H9 (cell line): ENCODE data around the gene SP100. TPM values are rescaled to one million over a fixed set of nuclear protein-coding genes. Genes with fewer than 3 reads are reported as not detected.

Experiments
- DNase-seq: peaks from one replicate; pipeline ENCODE4 v3.0.0-alpha.2; 2017
- H2AFZ ChIP-seq: one replicate; pipeline ENCODE4 v1.6.1; 2013; ENCODE audit warnings: mild to moderate bottlenecking, low read length, control low read depth, moderate library complexity
- H2AK5ac ChIP-seq: 2 replicates; pipeline ENCODE4 v1.6.1; 2013; ENCODE audit warnings: low read length, control low read depth, mixed read lengths; ENCODE audit not compliant: insufficient read length
- H2BK120ac ChIP-seq: one replicate; pipeline ENCODE4 v1.6.1; 2013; ENCODE audit warnings: low read depth, mild to moderate bottlenecking, low read length, control low read depth, inconsistent platforms; ENCODE audit not compliant: poor library complexity, severe bottlenecking
- H2BK12ac ChIP-seq: 2 replicates; pipeline ENCODE4 v1.6.1; 2013; ENCODE audit warnings: low read length, control low read depth, mixed read lengths, low read depth; ENCODE audit not compliant: insufficient read length
- H2BK15ac ChIP-seq: 2 replicates; pipeline ENCODE4 v1.6.1; 2013; ENCODE audit warnings: low read depth, low read length, control low read depth
- H2BK20ac ChIP-seq: one replicate; pipeline ENCODE4 v1.6.1; 2013; ENCODE audit warnings: low read depth, mild to moderate bottlenecking, low read length, control low read depth, inconsistent platforms; ENCODE audit not compliant: poor library complexity, severe bottlenecking
- H2BK5ac ChIP-seq: 2 replicates; pipeline ENCODE4 v1.6.1; 2013; ENCODE audit warnings: low read length, control low read depth, mixed read lengths; ENCODE audit not compliant: insufficient read length
- H3K14ac ChIP-seq: 2 replicates; pipeline ENCODE4 v1.6.1; 2013; ENCODE audit warnings: low read length, control low read depth; ENCODE audit not compliant: insufficient read depth
- H3K18ac ChIP-seq: 2 replicates; pipeline ENCODE4 v1.6.1; 2013; ENCODE audit warnings: low read depth, mild to moderate bottlenecking, mixed read lengths, low read length, control low read depth; ENCODE audit not compliant: insufficient read length
- H3K23ac ChIP-seq: 2 replicates; pipeline ENCODE4 v1.6.1; 2013; ENCODE audit warnings: low read length, control low read depth, mixed read lengths, low read depth; ENCODE audit not compliant: insufficient read length
- H3K23me2 ChIP-seq: 2 replicates; pipeline ENCODE4 v1.6.1; 2013; ENCODE audit warnings: low read depth, mild to moderate bottlenecking, mixed read lengths, low read length, control low read depth; ENCODE audit not compliant: insufficient read length, poor library complexity, severe bottlenecking
- H3K27ac ChIP-seq: 2 replicates; pipeline ENCODE4 v1.5.1; 2013; ENCODE audit warnings: low read length, control low read depth, mixed read lengths, low read depth; ENCODE audit not compliant: insufficient read length
- H3K27me3 ChIP-seq: 2 replicates; pipeline ENCODE4 v1.6.1; 2013; ENCODE audit warnings: low read length, control low read depth, inconsistent platforms; ENCODE audit not compliant: insufficient read depth
- H3K4ac ChIP-seq: 2 replicates; pipeline ENCODE4 v1.6.1; 2013; ENCODE audit warnings: low read depth, mild to moderate bottlenecking, control low read depth, inconsistent platforms, low read length, moderate library complexity
- H3K4me1 ChIP-seq: 2 replicates; pipeline ENCODE4 v1.6.1; 2013; ENCODE audit warnings: low read length, control low read depth, inconsistent platforms; ENCODE audit not compliant: insufficient read depth
- H3K4me2 ChIP-seq: 2 replicates; pipeline ENCODE4 v1.6.1; 2013; ENCODE audit warnings: low read length, control low read depth, mixed read lengths; ENCODE audit not compliant: insufficient read length, insufficient read depth
- H3K56ac ChIP-seq: 2 replicates; pipeline ENCODE4 v1.6.1; 2013; ENCODE audit warnings: low read depth, mild to moderate bottlenecking, mixed read lengths, low read length, control low read depth; ENCODE audit not compliant: insufficient read length
- H3K79me1 ChIP-seq: 2 replicates; pipeline ENCODE4 v1.6.1; 2013; ENCODE audit warnings: low read depth, mild to moderate bottlenecking, moderate library complexity, low read length, control low read depth, inconsistent platforms; ENCODE audit not compliant: insufficient read depth, poor library complexity, severe bottlenecking
- H3K79me2 ChIP-seq: 2 replicates; pipeline ENCODE4 v1.6.1; 2013; ENCODE audit warnings: low read length, control low read depth, inconsistent platforms; ENCODE audit not compliant: insufficient read depth
- H3K9ac ChIP-seq: 2 replicates; pipeline ENCODE4 v1.6.1; 2013; ENCODE audit warnings: low read length, control low read depth, mixed read lengths; ENCODE audit not compliant: insufficient read length; ENCODE audit errors: extremely low read depth
- H3K9me3 ChIP-seq: one replicate; pipeline ENCODE4 v1.6.1; 2013; ENCODE audit warnings: low read depth, low read length, inconsistent platforms; ENCODE audit not compliant: control insufficient read depth
- H3T11ph ChIP-seq: one replicate; pipeline ENCODE4 v1.6.1; 2013; ENCODE audit warnings: mild to moderate bottlenecking, low read length, control low read depth, inconsistent platforms
- H4K20me1 ChIP-seq: one replicate; pipeline ENCODE4 v1.6.1; 2013; ENCODE audit not compliant: control insufficient read depth, insufficient read length, insufficient read depth
- H4K5ac ChIP-seq: 2 replicates; pipeline ENCODE4 v1.6.1; 2013; ENCODE audit warnings: low read depth, mild to moderate bottlenecking, mixed read lengths, low read length, control low read depth; ENCODE audit not compliant: insufficient read length
- H4K8ac ChIP-seq: replicated peaks from 2 replicates; pipeline ENCODE4 v1.6.1; 2013; ENCODE audit warnings: low read length, control low read depth, mixed read lengths, low read depth; ENCODE audit not compliant: insufficient read length
- H4K91ac ChIP-seq: 2 replicates; pipeline ENCODE4 v1.6.1; 2013; ENCODE audit warnings: low read depth, mild to moderate bottlenecking, moderate library complexity, mixed read lengths, low read length, control low read depth; ENCODE audit not compliant: insufficient read length
- H3K27ac Mint-ChIP-seq, 3 experiments: 2 replicates in 2 of 3; 3 replicates in 1 of 3; pipeline ENCODE4 v1.8.0; 2020 to 2021; ENCODE audit warnings: mixed read lengths in 3 of 3, mild to moderate bottlenecking in 1 of 3, moderate library complexity in 1 of 3
- H3K27me3 Mint-ChIP-seq: 2 replicates; pipeline ENCODE4 v1.8.0; 2021; ENCODE audit warnings: low read depth, mild to moderate bottlenecking, moderate library complexity, mixed read lengths
- H3K36me3 Mint-ChIP-seq, 3 experiments: 2 replicates in 2 of 3; 3 replicates in 1 of 3; pipeline ENCODE4 v1.8.0; 2020 to 2021; ENCODE audit warnings: low read depth in 3 of 3, mixed read lengths in 3 of 3; ENCODE audit not compliant: insufficient read depth in 1 of 3
- H3K4me1 Mint-ChIP-seq, 2 experiments: 2 replicates each; pipeline ENCODE4 v1.8.0; 2020; ENCODE audit warnings: mixed read lengths in 2 of 2
- H3K4me3 Mint-ChIP-seq, 2 experiments: 2 replicates in 1 of 2; 3 replicates in 1 of 2; pipeline ENCODE4 v1.8.0; 2020 to 2021; ENCODE audit warnings: mild to moderate bottlenecking in 2 of 2, mixed read lengths in 2 of 2, moderate library complexity in 1 of 2
- H3K9me3 Mint-ChIP-seq, 2 experiments: 2 replicates in 1 of 2; 3 replicates in 1 of 2; pipeline ENCODE4 v1.8.0; 2020; ENCODE audit warnings: mild to moderate bottlenecking in 2 of 2, mixed read lengths in 2 of 2, moderate library complexity in 1 of 2
- CTCF ChIP-seq: fragments of 200-600 bp; sonication (generic); conservative IDR thresholded peaks from 3 replicates; pipeline ENCODE4 v1.8.0; 2021; ENCODE audit warnings: antibody characterized with exemption, mild to moderate bottlenecking
- WGBS: extraction: QIAGEN DNeasy Blood & Tissue Kit; methylation state at CpG from one replicate; pipeline ENCODE4 v1.1.7; 2013; ENCODE audit warnings: missing lambda C conversion rate, low lambda C conversion rate, mixed read lengths; ENCODE audit not compliant: insufficient read length; ENCODE audit errors: extremely low coverage; 5-methylcytosine and 5-hydroxymethylcytosine counted together
- total RNA-seq: library from RNA; stranded (reverse); gene quantifications from 2 replicates; pipeline ENCODE4 v1.2.1, GENCODE V29; 2021

Gene SP100
- total RNA-seq, 1 experiment from 2014 or later: 0.28 TPM

GRCh38 chr2:230537531-230537976 lies 121.6 kb downstream of the SP100 start:
- Histone ChIP-seq H4K20me1 (no peaks in the 10 kb centered on the region), H2AFZ (no peak overlapping the region)
- H3K36me3 Mint-ChIP-seq: no peaks in the 10 kb centered on the region

More at GRCh38 chr2:230537531-230537976, 121.6 kb downstream of the SP100 start:
- Histone ChIP-seq H4K91ac (no peak overlapping the region), H3K23ac (no peak overlapping the region), H3K79me1 (no peaks in the 10 kb centered on the region), H3K18ac (no peak overlapping the region), H2BK5ac (no peak overlapping the region), H2BK12ac (no peak overlapping the region), H3T11ph (no peak overlapping the region), H3K9ac (no peak overlapping the region), H2BK120ac (no peak overlapping the region), H3K14ac (no peak overlapping the region), H3K4me1 (no peaks in the 10 kb centered on the region; the same call in 1 of the 2 replicates), H3K9me3 (no peaks in the 10 kb centered on the region), H3K79me2 (no peaks in the 10 kb centered on the region), H3K23me2 (no peaks in the 10 kb centered on the region), H3K4ac (no peak overlapping the region), H2BK15ac (no peak overlapping the region), H2AK5ac (no peak overlapping the region), H3K27ac (no peak overlapping the region), H2BK20ac (no peak overlapping the region), H3K56ac (no peak overlapping the region), H4K5ac (no peak overlapping the region), H3K27me3 (no peaks in the 10 kb centered on the region), H3K4me2 (no peak overlapping the region), H4K8ac (no peak overlapping the region)
- H3K27me3 Mint-ChIP-seq: no peaks in the 10 kb centered on the region; the same call in none of the 2 replicates
- no peak overlapping the region for H3K4me3 Mint-ChIP-seq
- no peak for TF ChIP-seq CTCF
- H3K4me1 Mint-ChIP-seq: no peaks in the 10 kb centered on the region
- DNase-seq: no peak
- no peak overlapping the region for H3K27ac Mint-ChIP-seq
- no CpG with 5 or more reads among the region's 4 CpGs for WGBS
- H3K9me3 Mint-ChIP-seq: peaks cover 0 to 2% of the 10 kb centered on the region in 2 experiments; a peak in 3 of 5 replicates
